Measurements from ENCODE around the gene GAMT. TPM values are rescaled to one million over a fixed set of nuclear protein-coding genes. Genes with fewer than 3 reads are reported as not detected.

GAMT gene
- total and polyA plus RNA-seq, 2 of the 13 experiments (the other 11 are each of a cell fraction or from before 2014, with no cell fraction given): 115 to 124 TPM

DNA sequence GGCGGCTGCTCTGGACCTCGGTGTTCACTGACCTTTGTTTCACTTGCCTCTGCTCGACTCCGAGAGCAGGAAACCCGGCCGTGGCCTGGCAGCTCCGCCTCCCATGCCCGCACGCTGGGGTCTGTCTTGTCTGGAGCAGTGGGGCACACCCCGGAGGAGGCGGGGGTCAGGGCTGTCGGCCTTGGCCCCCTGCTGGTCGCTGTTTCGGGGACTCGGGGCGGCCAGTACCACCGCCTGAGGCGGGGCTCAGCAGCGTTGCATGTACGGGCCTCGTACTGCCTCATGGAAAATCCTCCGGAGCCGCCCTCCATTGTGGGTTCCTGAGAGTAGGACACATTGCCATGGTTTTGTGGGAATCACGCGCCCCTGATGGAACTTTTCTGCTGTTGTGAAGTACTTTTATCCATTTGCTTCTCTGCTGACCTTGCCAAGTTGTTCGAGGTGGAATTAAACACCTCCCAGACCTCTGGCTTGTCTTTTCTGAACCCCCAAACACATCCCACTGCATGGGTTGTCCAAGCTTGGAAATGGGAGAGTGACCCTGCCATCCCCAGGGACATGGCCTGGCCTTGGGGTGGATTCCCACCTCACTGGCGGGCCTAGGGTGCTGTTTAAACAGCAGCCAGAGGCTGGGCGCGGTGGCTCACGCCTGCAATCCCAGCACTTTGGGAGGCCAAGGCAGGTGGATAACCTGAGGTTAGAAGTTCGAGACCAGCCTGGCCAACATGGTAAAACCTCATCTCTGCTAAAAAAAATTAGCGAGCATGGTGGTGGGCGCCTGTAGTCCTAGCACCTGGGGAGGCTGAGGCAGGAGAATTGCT lies 23.2 kb downstream of the GAMT start (continued):
- TF ChIP-seq PAXIP1 (CRISPR knock-in tag; conservative IDR thresholded peaks at IDR 0.05): 0 out of 2 replicates have a peak, but pooled peaks have one; percentile 17
- no peak for TF ChIP-seq MED1 (CRISPR knock-in tag; IDR thresholded peaks at IDR 0.05)
- TF ChIP-seq, protein P1, sequence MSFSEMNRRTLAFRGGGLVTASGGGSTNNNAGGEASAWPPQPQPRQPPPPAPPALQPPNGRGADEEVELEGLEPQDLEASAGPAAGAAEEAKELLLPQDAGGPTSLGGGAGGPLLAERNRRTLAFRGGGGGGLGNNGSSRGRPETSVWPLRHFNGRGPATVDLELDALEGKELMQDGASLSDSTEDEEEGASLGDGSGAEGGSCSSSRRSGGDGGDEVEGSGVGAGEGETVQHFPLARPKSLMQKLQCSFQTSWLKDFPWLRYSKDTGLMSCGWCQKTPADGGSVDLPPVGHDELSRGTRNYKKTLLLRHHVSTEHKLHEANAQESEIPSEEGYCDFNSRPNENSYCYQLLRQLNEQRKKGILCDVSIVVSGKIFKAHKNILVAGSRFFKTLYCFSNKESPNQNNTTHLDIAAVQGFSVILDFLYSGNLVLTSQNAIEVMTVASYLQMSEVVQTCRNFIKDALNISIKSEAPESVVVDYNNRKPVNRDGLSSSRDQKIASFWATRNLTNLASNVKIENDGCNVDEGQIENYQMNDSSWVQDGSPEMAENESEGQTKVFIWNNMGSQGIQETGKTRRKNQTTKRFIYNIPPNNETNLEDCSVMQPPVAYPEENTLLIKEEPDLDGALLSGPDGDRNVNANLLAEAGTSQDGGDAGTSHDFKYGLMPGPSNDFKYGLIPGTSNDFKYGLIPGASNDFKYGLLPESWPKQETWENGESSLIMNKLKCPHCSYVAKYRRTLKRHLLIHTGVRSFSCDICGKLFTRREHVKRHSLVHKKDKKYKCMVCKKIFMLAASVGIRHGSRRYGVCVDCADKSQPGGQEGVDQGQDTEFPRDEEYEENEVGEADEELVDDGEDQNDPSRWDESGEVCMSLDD (CRISPR knock-in tag; IDR thresholded peaks at IDR 0.05; ENCODE audit: borderline replicate concordance): no peak
- TF ChIP-seq, protein P2, sequence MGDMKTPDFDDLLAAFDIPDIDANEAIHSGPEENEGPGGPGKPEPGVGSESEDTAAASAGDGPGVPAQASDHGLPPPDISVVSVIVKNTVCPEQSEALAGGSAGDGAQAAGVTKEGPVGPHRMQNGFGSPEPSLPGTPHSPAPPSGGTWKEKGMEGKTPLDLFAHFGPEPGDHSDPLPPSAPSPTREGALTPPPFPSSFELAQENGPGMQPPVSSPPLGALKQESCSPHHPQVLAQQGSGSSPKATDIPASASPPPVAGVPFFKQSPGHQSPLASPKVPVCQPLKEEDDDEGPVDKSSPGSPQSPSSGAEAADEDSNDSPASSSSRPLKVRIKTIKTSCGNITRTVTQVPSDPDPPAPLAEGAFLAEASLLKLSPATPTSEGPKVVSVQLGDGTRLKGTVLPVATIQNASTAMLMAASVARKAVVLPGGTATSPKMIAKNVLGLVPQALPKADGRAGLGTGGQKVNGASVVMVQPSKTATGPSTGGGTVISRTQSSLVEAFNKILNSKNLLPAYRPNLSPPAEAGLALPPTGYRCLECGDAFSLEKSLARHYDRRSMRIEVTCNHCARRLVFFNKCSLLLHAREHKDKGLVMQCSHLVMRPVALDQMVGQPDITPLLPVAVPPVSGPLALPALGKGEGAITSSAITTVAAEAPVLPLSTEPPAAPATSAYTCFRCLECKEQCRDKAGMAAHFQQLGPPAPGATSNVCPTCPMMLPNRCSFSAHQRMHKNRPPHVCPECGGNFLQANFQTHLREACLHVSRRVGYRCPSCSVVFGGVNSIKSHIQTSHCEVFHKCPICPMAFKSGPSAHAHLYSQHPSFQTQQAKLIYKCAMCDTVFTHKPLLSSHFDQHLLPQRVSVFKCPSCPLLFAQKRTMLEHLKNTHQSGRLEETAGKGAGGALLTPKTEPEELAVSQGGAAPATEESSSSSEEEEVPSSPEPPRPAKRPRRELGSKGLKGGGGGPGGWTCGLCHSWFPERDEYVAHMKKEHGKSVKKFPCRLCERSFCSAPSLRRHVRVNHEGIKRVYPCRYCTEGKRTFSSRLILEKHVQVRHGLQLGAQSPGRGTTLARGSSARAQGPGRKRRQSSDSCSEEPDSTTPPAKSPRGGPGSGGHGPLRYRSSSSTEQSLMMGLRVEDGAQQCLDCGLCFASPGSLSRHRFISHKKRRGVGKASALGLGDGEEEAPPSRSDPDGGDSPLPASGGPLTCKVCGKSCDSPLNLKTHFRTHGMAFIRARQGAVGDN (CRISPR knock-in tag; IDR thresholded peaks at IDR 0.05): peak; percentile 68
- no peak for TF ChIP-seq GMEB1 (CRISPR knock-in tag; IDR thresholded peaks at IDR 0.05; ENCODE audit: borderline replicate concordance)
- TF ChIP-seq, protein P3, sequence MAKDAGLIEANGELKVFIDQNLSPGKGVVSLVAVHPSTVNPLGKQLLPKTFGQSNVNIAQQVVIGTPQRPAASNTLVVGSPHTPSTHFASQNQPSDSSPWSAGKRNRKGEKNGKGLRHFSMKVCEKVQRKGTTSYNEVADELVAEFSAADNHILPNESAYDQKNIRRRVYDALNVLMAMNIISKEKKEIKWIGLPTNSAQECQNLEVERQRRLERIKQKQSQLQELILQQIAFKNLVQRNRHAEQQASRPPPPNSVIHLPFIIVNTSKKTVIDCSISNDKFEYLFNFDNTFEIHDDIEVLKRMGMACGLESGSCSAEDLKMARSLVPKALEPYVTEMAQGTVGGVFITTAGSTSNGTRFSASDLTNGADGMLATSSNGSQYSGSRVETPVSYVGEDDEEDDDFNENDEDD (CRISPR knock-in tag; IDR thresholded peaks at IDR 0.05; ENCODE audit: borderline replicate concordance): no peak
- TF ChIP-seq ZBTB33 (CRISPR knock-in tag; IDR thresholded peaks at IDR 0.05): peak; percentile 84; the same call in 1 of the 2 replicates
- TF ChIP-seq ARNTL (CRISPR knock-in tag; IDR thresholded peaks at IDR 0.05): no peak
- 0 out of 2 replicates have a peak, but pooled peaks have one; percentile 43 for TF ChIP-seq TBX2 (CRISPR knock-in tag; IDR thresholded peaks at IDR 0.05; ENCODE audit: borderline replicate concordance)
- TF ChIP-seq ZNF619 (CRISPR knock-in tag; IDR thresholded peaks at IDR 0.05): no peak
- TF ChIP-seq HNF4A (CRISPR knock-in tag; IDR thresholded peaks at IDR 0.05): peak; percentile 4; the same call in 1 of the 2 replicates

Data from HepG2 (cell line).